Measurements from ENCODE around the gene PTPRT. TPM values are rescaled to one million over a fixed set of nuclear protein-coding genes. Genes with fewer than 3 reads are reported as not detected.

PTPRT gene
- total RNA-seq, 4 donors from 2014 or later = under 0.01 to 0.64 (median 0.40) TPM

- intact Hi-C loops (cut with DNase I; ENCODE audit: low total_unique reads) (no loop called here), in situ Hi-C loops (cut with MboI; ENCODE audit: low pct_ligation_motif_present in 1 of 4, low pct_unique_long_range_greater_than_20kb in 1 of 4, low sequenced_read_pairs in 3 of 4) (no loop called here)
- no peak overlapping the region for H3K27ac ChIP-seq
- 44 to 76% methylated on average over 2 of the region's 2 CpGs for WGBS, 2 donors (ENCODE audit: low coverage in 1 of 2)
- no peaks in the 10 kb centered on the region for H3K27me3 ChIP-seq
- no peaks in the 10 kb centered on the region for H3K9me3 ChIP-seq
- DNase-seq = no peak
- TF ChIP-seq, protein P1, sequence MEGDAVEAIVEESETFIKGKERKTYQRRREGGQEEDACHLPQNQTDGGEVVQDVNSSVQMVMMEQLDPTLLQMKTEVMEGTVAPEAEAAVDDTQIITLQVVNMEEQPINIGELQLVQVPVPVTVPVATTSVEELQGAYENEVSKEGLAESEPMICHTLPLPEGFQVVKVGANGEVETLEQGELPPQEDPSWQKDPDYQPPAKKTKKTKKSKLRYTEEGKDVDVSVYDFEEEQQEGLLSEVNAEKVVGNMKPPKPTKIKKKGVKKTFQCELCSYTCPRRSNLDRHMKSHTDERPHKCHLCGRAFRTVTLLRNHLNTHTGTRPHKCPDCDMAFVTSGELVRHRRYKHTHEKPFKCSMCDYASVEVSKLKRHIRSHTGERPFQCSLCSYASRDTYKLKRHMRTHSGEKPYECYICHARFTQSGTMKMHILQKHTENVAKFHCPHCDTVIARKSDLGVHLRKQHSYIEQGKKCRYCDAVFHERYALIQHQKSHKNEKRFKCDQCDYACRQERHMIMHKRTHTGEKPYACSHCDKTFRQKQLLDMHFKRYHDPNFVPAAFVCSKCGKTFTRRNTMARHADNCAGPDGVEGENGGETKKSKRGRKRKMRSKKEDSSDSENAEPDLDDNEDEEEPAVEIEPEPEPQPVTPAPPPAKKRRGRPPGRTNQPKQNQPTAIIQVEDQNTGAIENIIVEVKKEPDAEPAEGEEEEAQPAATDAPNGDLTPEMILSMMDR (IDR thresholded peaks at IDR 0.05) = no peak
- no peak for TF ChIP-seq POLR2AphosphoS5 (IDR thresholded peaks at IDR 0.05)
- TF ChIP-seq EP300 (IDR thresholded peaks at IDR 0.05; ENCODE audit: low read depth) = no peak
- no peak for TF ChIP-seq POLR2A (IDR thresholded peaks at IDR 0.05)
- no peaks in the 10 kb centered on the region for H3K36me3 ChIP-seq
- no peak overlapping the region for H3K4me3 ChIP-seq
- H3K4me1 ChIP-seq = no peaks in the 10 kb centered on the region
These were observed 70.0 kb downstream of the PTPRT start for GRCh38 chr20:43119720-43120119.

DNA sequence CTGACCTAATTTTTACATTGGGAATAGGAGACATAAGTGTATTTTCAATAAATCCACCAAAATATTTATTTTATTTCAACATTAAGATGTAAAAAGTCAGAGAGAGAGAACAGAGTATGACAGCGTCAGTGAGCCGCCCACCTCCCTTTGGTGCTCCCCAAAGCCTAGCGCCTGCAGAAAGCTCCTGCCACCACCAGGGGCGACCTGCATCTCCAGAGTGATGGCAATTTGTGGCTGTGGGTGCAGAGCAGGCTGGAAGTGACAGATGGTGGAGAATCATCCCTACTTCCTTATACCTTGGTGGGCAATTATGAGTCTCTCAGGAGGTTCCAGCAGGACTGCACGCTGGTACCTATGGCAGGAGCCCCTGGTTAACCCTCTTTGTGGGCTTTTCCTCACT, 87.3 kb downstream of the PTPRT start:
- H3K27ac ChIP-seq = no peak overlapping the region
- H3K36me3 ChIP-seq = no peaks in the 10 kb centered on the region
- DNase-seq = no peak
- intact Hi-C loops (cut with DNase I; ENCODE audit: low total_unique reads) (no loop called here), in situ Hi-C loops (cut with MboI; ENCODE audit: low pct_ligation_motif_present in 1 of 4, low pct_unique_long_range_greater_than_20kb in 1 of 4, low sequenced_read_pairs in 3 of 4) (no loop called here)
- H3K4me3 ChIP-seq = no peak overlapping the region
- TF ChIP-seq POLR2A (IDR thresholded peaks at IDR 0.05) (no peak), POLR2AphosphoS5 (IDR thresholded peaks at IDR 0.05) (no peak), EP300 (IDR thresholded peaks at IDR 0.05; ENCODE audit: low read depth) (no peak)
- TF ChIP-seq, protein P1 (IDR thresholded peaks at IDR 0.05) = no peak
- no peaks in the 10 kb centered on the region for H3K9me3 ChIP-seq
- no peaks in the 10 kb centered on the region for H3K27me3 ChIP-seq
- 48 to 71% methylated on average over 1 to 5 of the region's 5 CpGs for WGBS, 2 donors (ENCODE audit: low coverage in 1 of 2)
- H3K4me1 ChIP-seq = no peaks in the 10 kb centered on the region

DNA sequence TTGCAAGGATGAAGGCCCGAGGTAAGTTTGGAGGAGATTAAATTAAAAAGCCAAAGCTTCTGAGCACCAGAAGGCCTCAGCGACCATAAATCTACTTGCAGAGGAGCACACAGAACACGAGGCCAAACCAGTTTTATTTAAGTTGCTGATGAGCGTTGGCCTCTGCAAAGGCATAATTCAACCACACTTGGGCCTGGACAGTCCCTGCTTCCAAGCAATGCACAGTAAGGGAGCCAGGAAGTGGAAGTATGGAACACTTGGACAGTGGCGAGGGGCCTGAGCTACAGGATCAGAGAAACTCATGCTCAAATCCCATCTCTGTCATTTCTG, 92.8 kb downstream of the PTPRT start:
- WGBS, 2 donors (ENCODE audit: low coverage in 1 of 2) = 45% methylated on average over 5 of the region's 5 CpGs; no CpG with 5 or more reads in 1 of the 2 donors
- intact Hi-C loops (cut with DNase I; ENCODE audit: low total_unique reads) = no loop called here

GRCh38 chr20:43096126-43096930, 93.4 kb downstream of the PTPRT start:
- H3K27me3 ChIP-seq = no peaks in the 10 kb centered on the region
- no peak overlapping the region for H3K4me3 ChIP-seq
- intact Hi-C loops (cut with DNase I; ENCODE audit: low total_unique reads) (no loop called here), in situ Hi-C loops (cut with MboI; ENCODE audit: low pct_ligation_motif_present in 1 of 4, low pct_unique_long_range_greater_than_20kb in 1 of 4, low sequenced_read_pairs in 3 of 4) (loop anchor here in 1 of 4 donors (25.0 kb wide), 1 partner anchor 91 kb away; the partner anchor contains the start of gene PTPRT)
- H3K36me3 ChIP-seq = no peaks in the 10 kb centered on the region
- TF ChIP-seq EP300 (IDR thresholded peaks at IDR 0.05; ENCODE audit: low read depth) (no peak), POLR2AphosphoS5 (IDR thresholded peaks at IDR 0.05) (no peak), POLR2A (IDR thresholded peaks at IDR 0.05) (no peak)
- TF ChIP-seq, protein P1 (IDR thresholded peaks at IDR 0.05) = no peak
- H3K4me1 ChIP-seq = no peaks in the 10 kb centered on the region
- WGBS, 2 donors (ENCODE audit: low coverage in 1 of 2) = 29 to 35% methylated on average over 2 to 5 of the region's 5 CpGs
- DNase-seq = no peak
- H3K27ac ChIP-seq = no peak overlapping the region
- H3K9me3 ChIP-seq = no peaks in the 10 kb centered on the region

More for the DNA sequence above, 92.8 kb downstream of the PTPRT start:
- H3K36me3 ChIP-seq = no peaks in the 10 kb centered on the region
- no peak overlapping the region for H3K4me3 ChIP-seq
- no peaks in the 10 kb centered on the region for H3K9me3 ChIP-seq
- no peaks in the 10 kb centered on the region for H3K27me3 ChIP-seq
- in situ Hi-C loops (cut with MboI; ENCODE audit: low pct_ligation_motif_present in 1 of 4, low pct_unique_long_range_greater_than_20kb in 1 of 4, low sequenced_read_pairs in 3 of 4) = loop anchor here in 1 of 4 donors (25.0 kb wide), 1 partner anchor 90 kb away; the partner anchor contains the start of gene PTPRT
- no peaks in the 10 kb centered on the region for H3K4me1 ChIP-seq
- no peak overlapping the region for H3K27ac ChIP-seq
- no peak for DNase-seq
- TF ChIP-seq POLR2A (IDR thresholded peaks at IDR 0.05) (no peak), EP300 (IDR thresholded peaks at IDR 0.05; ENCODE audit: low read depth) (no peak)
- TF ChIP-seq, protein P1 (IDR thresholded peaks at IDR 0.05) = no peak

All from transverse colon (tissue), 4 donors.